ENCODE measurements around the gene NOTCH4. TPM values are rescaled to one million over a fixed set of nuclear protein-coding genes. Genes with fewer than 3 reads are reported as not detected.

Gene NOTCH4
- total RNA-seq, 1 experiment from 2014 or later = 2.3 TPM

DNA sequence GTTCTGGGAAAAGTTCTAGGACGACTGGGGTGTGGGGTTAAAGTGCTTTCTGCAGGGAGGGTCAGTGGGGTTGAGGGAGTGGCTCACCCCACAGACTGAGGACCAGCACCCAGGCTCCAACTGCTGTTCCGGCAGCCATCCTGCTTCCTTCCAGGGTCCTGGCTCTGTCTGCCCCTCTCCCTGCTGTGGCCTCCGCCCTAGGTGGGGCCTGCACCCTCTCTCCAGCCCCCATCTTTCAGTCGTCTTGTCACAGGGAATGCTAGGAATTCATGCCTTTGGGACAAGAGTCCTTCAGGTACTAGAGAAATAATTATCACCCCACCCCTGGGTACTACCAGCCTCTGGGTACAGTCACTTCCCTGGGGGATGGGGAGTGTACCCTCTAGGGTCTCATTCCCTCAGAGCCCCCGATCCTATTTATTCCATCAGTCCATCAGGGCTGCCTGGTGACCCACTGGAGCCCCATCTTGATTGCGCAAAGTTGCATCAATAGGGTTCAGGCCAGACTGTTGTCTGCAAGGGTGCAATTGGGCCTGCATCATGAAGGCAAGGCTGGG, 39.7 kb downstream of the NOTCH4 start, which contains the start of gene AGER:
Gene AGER, minus strand, starts transcription at position 170 of the 557 bp plus-strand sequence. Its CDS starts 31 bp downstream, at position 139.
- Histone ChIP-seq H3K27me3 (ENCODE audit: insufficient read depth, low read length) (no peaks in the 10 kb centered on the region), H2AFZ (ENCODE audit: low read length) (no peak within 1 kb of the TSS), H2AK5ac (ENCODE audit: insufficient read length, low read length) (no peak within 1 kb of the TSS), H2BK15ac (ENCODE audit: low read depth, low read length) (no peak within 1 kb of the TSS), H3K79me2 (ENCODE audit: insufficient read depth, low read length) (peaks cover 3% of the 10 kb centered on the region; the same call in 1 of the 2 replicates), H3K4me2 (ENCODE audit: insufficient read depth, insufficient read length, low read length) (no peak within 1 kb of the TSS), H3K56ac (ENCODE audit: insufficient read length, low read depth, low read length) (no peak within 1 kb of the TSS), H3K23me2 (ENCODE audit: insufficient read length, low read depth, low read length, poor library complexity, severe bottlenecking) (peaks cover 2% of the 10 kb centered on the region), H2BK5ac (ENCODE audit: insufficient read length, low read length) (no peak within 1 kb of the TSS), H4K91ac (ENCODE audit: insufficient read length, low read depth, low read length) (no peak within 1 kb of the TSS), H3K9ac (ENCODE audit: extremely low read depth, insufficient read length, low read length) (no peak within 1 kb of the TSS), H3T11ph (ENCODE audit: low read length) (no peak within 1 kb of the TSS), H3K14ac (ENCODE audit: insufficient read depth, low read length) (no peak within 1 kb of the TSS), H3K4me1 (ENCODE audit: insufficient read depth, low read length) (no peaks in the 10 kb centered on the region), H3K18ac (ENCODE audit: insufficient read length, low read depth, low read length) (no peak within 1 kb of the TSS), H2BK120ac (ENCODE audit: low read depth, low read length, poor library complexity, severe bottlenecking) (no peak within 1 kb of the TSS), H3K9me3 (ENCODE audit: control insufficient read depth, low read depth, low read length) (no peaks in the 10 kb centered on the region), H3K4ac (ENCODE audit: low read depth, low read length) (no peak within 1 kb of the TSS), H3K79me1 (ENCODE audit: insufficient read depth, low read depth, low read length, poor library complexity, severe bottlenecking) (no peaks in the 10 kb centered on the region), H2BK12ac (ENCODE audit: insufficient read length, low read depth, low read length) (no peak within 1 kb of the TSS), H3K27ac (ENCODE audit: insufficient read length, low read depth, low read length) (no peak within 1 kb of the TSS), H2BK20ac (ENCODE audit: low read depth, low read length, poor library complexity, severe bottlenecking) (no peak within 1 kb of the TSS), H4K8ac (replicated peaks; ENCODE audit: insufficient read length, low read depth, low read length) (no peak within 1 kb of the TSS), H3K23ac (ENCODE audit: insufficient read length, low read depth, low read length) (no peak within 1 kb of the TSS), H4K20me1 (ENCODE audit: control insufficient read depth, insufficient read depth, insufficient read length) (no peaks in the 10 kb centered on the region), H4K5ac (ENCODE audit: insufficient read length, low read depth, low read length) (no peak within 1 kb of the TSS)
- Mint-ChIP-seq H3K4me1 (peaks cover 18 to 32% of the 10 kb centered on the region in 2 experiments), H3K27ac (peak within 1 kb of the TSS in 1 of 3 experiments; percentile 19; a peak in 2 of 7 replicates), H3K27me3 (ENCODE audit: low read depth) (no peaks in the 10 kb centered on the region; the same call in 1 of the 2 replicates), H3K9me3 (no peaks in the 10 kb centered on the region; a peak in 1 of 5 replicates), H3K36me3 (ENCODE audit: insufficient read depth in 1 of 3, low read depth in 3 of 3) (peaks cover 31 to 83% (median 70%) of the 10 kb centered on the region in 3 experiments), H3K4me3 (no peak within 1 kb of the TSS)
- no peak for DNase-seq
- no CpG with 5 or more reads among the region's 6 CpGs for WGBS (ENCODE audit: extremely low coverage, insufficient read length, low lambda C conversion rate)
- TF ChIP-seq, protein P1, sequence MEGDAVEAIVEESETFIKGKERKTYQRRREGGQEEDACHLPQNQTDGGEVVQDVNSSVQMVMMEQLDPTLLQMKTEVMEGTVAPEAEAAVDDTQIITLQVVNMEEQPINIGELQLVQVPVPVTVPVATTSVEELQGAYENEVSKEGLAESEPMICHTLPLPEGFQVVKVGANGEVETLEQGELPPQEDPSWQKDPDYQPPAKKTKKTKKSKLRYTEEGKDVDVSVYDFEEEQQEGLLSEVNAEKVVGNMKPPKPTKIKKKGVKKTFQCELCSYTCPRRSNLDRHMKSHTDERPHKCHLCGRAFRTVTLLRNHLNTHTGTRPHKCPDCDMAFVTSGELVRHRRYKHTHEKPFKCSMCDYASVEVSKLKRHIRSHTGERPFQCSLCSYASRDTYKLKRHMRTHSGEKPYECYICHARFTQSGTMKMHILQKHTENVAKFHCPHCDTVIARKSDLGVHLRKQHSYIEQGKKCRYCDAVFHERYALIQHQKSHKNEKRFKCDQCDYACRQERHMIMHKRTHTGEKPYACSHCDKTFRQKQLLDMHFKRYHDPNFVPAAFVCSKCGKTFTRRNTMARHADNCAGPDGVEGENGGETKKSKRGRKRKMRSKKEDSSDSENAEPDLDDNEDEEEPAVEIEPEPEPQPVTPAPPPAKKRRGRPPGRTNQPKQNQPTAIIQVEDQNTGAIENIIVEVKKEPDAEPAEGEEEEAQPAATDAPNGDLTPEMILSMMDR (conservative IDR thresholded peaks at IDR 0.05) = no peak

Data from H9 (cell line).